OCI-LY3 (cell line): ENCODE results near the gene SLC22A15.

ENCODE experiments used
- H2AFZ ChIP-seq: fragments of 200-600, 300-600 bp; shearing (Covaris generic); 2 replicates; pipeline ENCODE4 v1.6.0; 2014; ENCODE audit warnings: antibody characterized with exemption, low read depth, low read length
- H3K27ac ChIP-seq: fragments of 200-600, 300-600 bp; sonication (generic); 2 replicates; pipeline ENCODE4 v1.5.1; 2014; ENCODE audit warnings: mild to moderate bottlenecking, low read length, moderate library complexity, mixed read lengths
- H3K27me3 ChIP-seq: fragments of 200-600, 300-600 bp; sonication (generic); 2 replicates; pipeline ENCODE4 v1.6.1; 2014; ENCODE audit warnings: low read depth, low read length, mixed read lengths
- H3K36me3 ChIP-seq: fragments of 200-600, 300-600 bp; sonication (generic); replicated peaks from 2 replicates; pipeline ENCODE3; 2014; ENCODE audit warnings: low read depth, low read length, mixed read lengths
- H3K4me1 ChIP-seq: fragments of 300-600, 200-600 bp; sonication (generic); 2 replicates; pipeline ENCODE4 v1.6.1; 2014; ENCODE audit warnings: low read length, mixed read lengths
- H3K4me2 ChIP-seq: fragments of 200-600, 300-600 bp; sonication (generic); 2 replicates; pipeline ENCODE4 v1.6.1; 2014; ENCODE audit warnings: low read length, mixed read lengths
- H3K4me3 ChIP-seq: fragments of 300-600, 200-600 bp; sonication (generic); 2 replicates; pipeline ENCODE4 v1.5.1; 2014; ENCODE audit warnings: antibody characterized with exemption, mild to moderate bottlenecking, low read length, moderate library complexity
- H3K79me2 ChIP-seq: fragments of 300-600, 200-600 bp; shearing (Covaris generic); 2 replicates; pipeline ENCODE4 v1.6.1; 2014; ENCODE audit warnings: mild to moderate bottlenecking, low read length, mixed read lengths
- H3K9ac ChIP-seq: fragments of 300-600, 200-600 bp; shearing (Covaris generic); 2 replicates; pipeline ENCODE4 v1.6.0; 2014; ENCODE audit warnings: mild to moderate bottlenecking, low read length, moderate library complexity
- H3K9me3 ChIP-seq: fragments of 200-600, 300-600 bp; shearing (Covaris generic); 2 replicates; pipeline ENCODE4 v1.6.1; 2014; ENCODE audit warnings: low read length, mixed read lengths; ENCODE audit not compliant: insufficient read depth
- H4K20me1 ChIP-seq: fragments of 200-600, 300-600 bp; sonication (generic); 2 replicates; pipeline ENCODE4 v1.6.1; 2016; ENCODE audit warnings: low read length, mixed read lengths; ENCODE audit not compliant: insufficient read depth
- CTCF ChIP-seq: fragments of 200-600, 300-600 bp; sonication (generic); IDR thresholded peaks from 2 replicates; pipeline ENCODE4 v1.5.1; 2014; ENCODE audit warnings: antibody characterized with exemption, low read length, low read depth
- EZH2phosphoT487 ChIP-seq: fragments of 200-600 bp; shearing (Covaris generic); IDR thresholded peaks from 2 replicates; pipeline ENCODE4 v1.6.1; 2018; ENCODE audit warnings: antibody characterized with exemption, mixed run types, low read depth

The SLC22A15 gene

GRCh38 chr1:115952547-115952946 is 23.8 kb upstream of the SLC22A15 start:
- no peak overlapping the region for H3K9ac ChIP-seq
- no peaks in the 10 kb centered on the region for H3K36me3 ChIP-seq
- no peak overlapping the region for H3K27ac ChIP-seq
- no peak overlapping the region for H2AFZ ChIP-seq
- no peaks in the 10 kb centered on the region for H3K9me3 ChIP-seq
- H4K20me1 ChIP-seq: no peaks in the 10 kb centered on the region
- no peak overlapping the region for H3K4me3 ChIP-seq
- H3K4me2 ChIP-seq: no peak overlapping the region
- no peaks in the 10 kb centered on the region for H3K4me1 ChIP-seq
- no peaks in the 10 kb centered on the region for H3K27me3 ChIP-seq
- no peaks in the 10 kb centered on the region for H3K79me2 ChIP-seq
- no peak for TF ChIP-seq EZH2phosphoT487
- TF ChIP-seq CTCF: no peak

- Histone ChIP-seq H3K27me3 (no peaks in the 10 kb centered on the region), H3K36me3 (no peaks in the 10 kb centered on the region), H3K79me2 (no peaks in the 10 kb centered on the region), H3K4me2 (no peak overlapping the region), H3K4me1 (no peaks in the 10 kb centered on the region), H3K27ac (no peak overlapping the region), H3K9me3 (no peaks in the 10 kb centered on the region), H3K4me3 (no peak overlapping the region), H3K9ac (no peak overlapping the region), H4K20me1 (no peaks in the 10 kb centered on the region), H2AFZ (no peak overlapping the region)
- TF ChIP-seq EZH2phosphoT487 (no peak), CTCF (no peak)
Observed at GRCh38 chr1:115953180-115953579, 23.1 kb upstream of the SLC22A15 start.

GRCh38 chr1:115954684-115955083 is 21.6 kb upstream of the SLC22A15 start:
- no peak overlapping the region for H3K9ac ChIP-seq
- H3K36me3 ChIP-seq: no peaks in the 10 kb centered on the region
- no peaks in the 10 kb centered on the region for H3K79me2 ChIP-seq
- no peak overlapping the region for H3K4me2 ChIP-seq
- no peaks in the 10 kb centered on the region for H3K27me3 ChIP-seq
- no peaks in the 10 kb centered on the region for H3K4me1 ChIP-seq
- TF ChIP-seq CTCF: no peak
- TF ChIP-seq EZH2phosphoT487: no peak
- H3K9me3 ChIP-seq: no peaks in the 10 kb centered on the region
- H3K4me3 ChIP-seq: no peak overlapping the region
- no peak overlapping the region for H3K27ac ChIP-seq
- no peak overlapping the region for H2AFZ ChIP-seq
- H4K20me1 ChIP-seq: no peaks in the 10 kb centered on the region

- Histone ChIP-seq H4K20me1 (no peaks in the 10 kb centered on the region), H3K36me3 (no peaks in the 10 kb centered on the region), H3K27ac (no peak overlapping the region)
Observed at GRCh38 chr1:115955228-115955627, 21.1 kb upstream of the SLC22A15 start.

More at GRCh38 chr1:115955228-115955627, 21.1 kb upstream of the SLC22A15 start:
- H3K4me3 ChIP-seq: no peak overlapping the region
- TF ChIP-seq EZH2phosphoT487 (no peak), CTCF (no peak)
- no peaks in the 10 kb centered on the region for H3K9me3 ChIP-seq
- H3K27me3 ChIP-seq: no peaks in the 10 kb centered on the region
- no peak overlapping the region for H3K4me2 ChIP-seq
- H3K4me1 ChIP-seq: no peaks in the 10 kb centered on the region
- no peak overlapping the region for H3K9ac ChIP-seq
- H2AFZ ChIP-seq: no peak overlapping the region
- no peaks in the 10 kb centered on the region for H3K79me2 ChIP-seq
